NB4 (cell line): ENCODE results near the gene CEP120.

ENCODE experiments used
- DNase-seq: peaks from one replicate; pipeline ENCODE4 v3.0.0; 2010; ENCODE audit warnings: low read depth
- H3K4me3 ChIP-seq: one replicate; pipeline ENCODE4 v1.5.1; 2011; ENCODE audit warnings: mild to moderate bottlenecking, low read depth, low read length, moderate library complexity
- CTCF ChIP-seq: IDR thresholded peaks from one replicate; pipeline ENCODE4 v1.5.1; 2012; ENCODE audit warnings: low read depth, low read length
- MYC ChIP-seq: IDR thresholded peaks from 2 replicates; pipeline ENCODE4 v1.6.1; 2011; ENCODE audit warnings: low read depth, low read length
- POLR2A ChIP-seq: IDR thresholded peaks from 2 replicates; pipeline ENCODE4 v1.6.1; 2011; ENCODE audit warnings: mild to moderate bottlenecking; ENCODE audit not compliant: insufficient read length; ENCODE audit errors: extremely low read depth
- TF ChIP-seq, protein P1 (sequence below): IDR thresholded peaks from 2 replicates; pipeline ENCODE4 v1.6.1; 2011; ENCODE audit warnings: low read depth, low read length

CEP120 gene

DNA sequence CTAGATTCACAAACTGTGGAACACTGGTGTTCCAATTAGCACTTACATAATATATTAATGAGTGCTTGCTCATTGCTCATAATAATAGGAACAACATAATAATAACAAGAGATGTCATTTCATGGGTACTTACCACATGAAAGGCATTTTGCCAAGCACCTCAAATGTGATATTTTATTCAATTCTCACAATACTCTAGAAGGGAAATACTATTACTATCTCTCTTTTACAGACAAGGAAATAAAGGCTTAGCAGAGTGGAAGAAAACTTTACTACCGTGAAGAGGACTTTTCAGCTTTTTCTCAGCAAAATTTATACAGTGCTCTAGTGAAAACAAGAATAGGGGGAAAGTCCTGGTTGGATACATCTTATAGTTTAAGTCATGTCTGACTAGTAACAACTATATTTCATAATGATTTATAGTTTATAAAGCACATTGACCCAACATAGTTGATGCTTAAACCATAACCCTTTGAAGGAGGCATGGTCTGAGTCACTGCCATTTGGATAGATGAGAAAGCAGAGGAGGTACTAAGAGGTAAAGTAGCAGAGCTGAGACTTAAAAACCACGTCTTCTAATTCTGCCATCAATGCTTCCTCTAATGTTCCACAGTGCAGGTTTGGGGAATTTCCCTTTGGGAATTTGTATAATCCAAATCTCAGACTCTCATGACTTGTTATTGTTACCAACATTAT is 124.7 kb downstream of the CEP120 start:
- TF ChIP-seq MYC (no peak), POLR2A (no peak), CTCF (no peak)
- TF ChIP-seq, protein P1, sequence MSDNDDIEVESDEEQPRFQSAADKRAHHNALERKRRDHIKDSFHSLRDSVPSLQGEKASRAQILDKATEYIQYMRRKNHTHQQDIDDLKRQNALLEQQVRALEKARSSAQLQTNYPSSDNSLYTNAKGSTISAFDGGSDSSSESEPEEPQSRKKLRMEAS: no peak
- no peak overlapping the region for H3K4me3 ChIP-seq
- no peak for DNase-seq

GRCh38 chr5:123297866-123298265 is 125.3 kb downstream of the CEP120 start:
- no peak for TF ChIP-seq POLR2A
- TF ChIP-seq, protein P1: no peak
- TF ChIP-seq MYC: no peak
- no peak for TF ChIP-seq CTCF
- no peak for DNase-seq
- no peak overlapping the region for H3K4me3 ChIP-seq

DNA sequence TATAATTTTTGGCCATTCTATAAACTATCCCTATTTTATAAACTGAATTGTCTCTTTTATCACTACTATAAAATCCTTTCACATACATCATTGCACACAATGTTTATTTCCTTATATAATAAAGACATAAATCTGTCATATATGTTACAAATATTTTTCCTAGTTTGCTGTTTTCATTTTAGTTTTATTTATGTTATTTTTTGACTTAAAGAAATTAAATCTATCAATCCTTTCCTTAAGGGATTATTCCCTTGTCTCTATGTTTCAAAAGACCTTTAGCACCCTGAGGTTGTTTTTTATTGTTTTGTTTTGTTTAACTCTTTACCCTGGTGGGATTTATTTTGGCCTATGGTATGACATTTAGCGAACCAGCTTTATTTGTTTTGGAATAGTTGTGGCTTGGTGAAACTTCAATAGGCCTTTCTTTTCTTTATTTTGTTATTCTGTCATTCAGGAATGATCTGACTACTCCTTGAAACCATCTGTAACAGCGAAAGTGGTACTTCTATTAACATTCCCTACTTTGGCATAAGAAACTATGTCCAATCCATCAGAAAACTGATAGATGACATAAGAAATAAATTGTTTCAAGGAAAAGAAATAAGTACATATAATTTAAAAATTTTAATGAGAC is 125.9 kb downstream of the CEP120 start:
- H3K4me3 ChIP-seq: no peak overlapping the region
- no peak for DNase-seq
- TF ChIP-seq CTCF (no peak), POLR2A (no peak), MYC (no peak)
- TF ChIP-seq, protein P1: no peak
